Transverse colon (tissue), 4 donors: Measurements from ENCODE around the gene SNX32. TPM values are rescaled to one million over a fixed set of nuclear protein-coding genes. Genes with fewer than 3 reads are reported as not detected.

Source experiments
- DNase-seq: peaks from one replicate; pipeline ENCODE4 v3.0.0-alpha.2; 2019
- H3K27ac ChIP-seq, 4 donors: fragments of 200-600 bp; sonication (generic); 2 replicates each; pipeline ENCODE4 v1.5.1; 2016 to 2018; ENCODE audit warnings: inconsistent platforms in 4 of 4
- H3K27me3 ChIP-seq: fragments of 200-600 bp; sonication (generic); 2 replicates; pipeline ENCODE4 v1.5.1; 2017; ENCODE audit warnings: inconsistent platforms
- H3K36me3 ChIP-seq, 4 donors: fragments of 200-600 bp; sonication (generic); 2 replicates each; pipeline ENCODE4 v1.5.1; 2017 to 2019; ENCODE audit warnings: inconsistent platforms in 4 of 4
- H3K4me1 ChIP-seq, 4 donors: fragments of 200-600 bp; sonication (generic); 2 replicates each; pipeline ENCODE4 v1.5.1; 2017 to 2020; ENCODE audit warnings: inconsistent platforms in 4 of 4
- H3K4me3 ChIP-seq, 4 donors: fragments of 200-600 bp; sonication (generic); 1 replicate in 1 of 4; 2 replicates in 3 of 4; pipeline versions ENCODE4 v1.5.1 to v1.6.1; 2017 to 2019; ENCODE audit warnings: inconsistent platforms in 4 of 4
- H3K9me3 ChIP-seq, 2 donors: fragments of 200-600 bp; sonication (generic); 2 replicates each; pipeline ENCODE4 v1.5.1; 2017 to 2019; ENCODE audit warnings: inconsistent platforms in 2 of 2
- CTCF ChIP-seq, 5 experiments: fragments of 200-600 bp in 3 of 5; fragments of 450-650 bp in 2 of 5; sonication (generic) in 3 of 5; IDR thresholded peaks; 1 replicate in 2 of 5; 2 replicates in 3 of 5; pipeline ENCODE4 v1.5.1; 2016 to 2017; ENCODE audit warnings: antibody characterized with exemption in 5 of 5, inconsistent platforms in 3 of 5, mild to moderate bottlenecking in 2 of 5, moderate library complexity in 1 of 5
- EP300 ChIP-seq: sonication (generic); formaldehyde crosslinking; IDR thresholded peaks from one replicate; pipeline ENCODE4 v1.6.1; 2017; ENCODE audit warnings: antibody characterized with exemption, low read depth
- POLR2A ChIP-seq: fragments of 450-650 bp; IDR thresholded peaks from one replicate; pipeline ENCODE4 v1.6.1; 2016; ENCODE audit warnings: antibody characterized with exemption, mild to moderate bottlenecking, moderate library complexity
- POLR2AphosphoS5 ChIP-seq, 3 donors: sonication (generic); formaldehyde crosslinking; IDR thresholded peaks; one replicate each; pipeline ENCODE4 v1.6.1; 2016; ENCODE audit warnings: antibody characterized with exemption in 3 of 3
- WGBS, 2 donors: methylation state at CpG; one replicate each; pipeline ENCODE4 v1.1.5; 2018; ENCODE audit warnings: low coverage in 1 of 2; 5-methylcytosine and 5-hydroxymethylcytosine counted together
- in situ Hi-C, 4 donors: fragments of 200-750 bp; cut with MboI; loops; one replicate each; pipeline versions ENCODE4 v1.15.0 to v1.15.1; 2017; ENCODE audit warnings: low sequenced_read_pairs in 3 of 4, low pct_ligation_motif_present in 1 of 4, low pct_unique_long_range_greater_than_20kb in 1 of 4
- intact Hi-C: fragments of 100-400 bp; cut with DNase I; formaldehyde crosslinking; loops from one replicate; pipeline ENCODE4 v1.15.1; 2023; ENCODE audit warnings: low total_unique reads
- total RNA-seq, 4 donors: library from RNA; depleted of rRNA; stranded (reverse); fragments of >200 nt; gene quantifications; one replicate each; pipeline ENCODE4 v1.1.0, GENCODE V29; 2016

Gene SNX32
- total RNA-seq, 4 donors from 2014 or later = 0.60 to 10.0 (median 1.6) TPM; not detected in 1

- TF ChIP-seq CTCF (IDR thresholded peaks at IDR 0.05) = no peak
- no peak for TF ChIP-seq POLR2A
- no peak for TF ChIP-seq EP300
- no peak for TF ChIP-seq POLR2AphosphoS5 (IDR thresholded peaks at IDR 0.05)
- intact Hi-C loops (no loop called here), in situ Hi-C loops (loop anchor here in 3 of 4 donors (25.0 kb wide), 1 partner anchor 92 kb away; the partner anchor contains the start of genes KAT5 (in 3 of the 3) and RNASEH2C (in 3 of the 3))
- Histone ChIP-seq H3K36me3 (no peaks in the 10 kb centered on the region), H3K9me3 (no peaks in the 10 kb centered on the region), H3K27ac (no peak overlapping the region), H3K4me1 (no peaks in the 10 kb centered on the region), H3K4me3 (no peak overlapping the region), H3K27me3 (peaks cover 78% of the 10 kb centered on the region)
- DNase-seq = no peak
- 81 to 82% methylated on average over 3 to 21 of the region's 21 CpGs for WGBS, 2 donors
Observed at GRCh38 chr11:65803797-65804492, 29.8 kb upstream of the SNX32 start.

GRCh38 chr11:65806979-65807378 lies 26.8 kb upstream of the SNX32 start:
- Histone ChIP-seq H3K4me3 (no peak overlapping the region), H3K36me3 (no peaks in the 10 kb centered on the region), H3K4me1 (no peaks in the 10 kb centered on the region), H3K27ac (no peak overlapping the region), H3K27me3 (peaks cover 60% of the 10 kb centered on the region), H3K9me3 (no peaks in the 10 kb centered on the region)
- no peak for TF ChIP-seq POLR2AphosphoS5 (IDR thresholded peaks at IDR 0.05)
- no peak for TF ChIP-seq POLR2A
- no peak for TF ChIP-seq EP300
- TF ChIP-seq CTCF (IDR thresholded peaks at IDR 0.05) = no peak
- in situ Hi-C loops (loop anchor here in 3 of 4 donors (25.0 kb wide), 1 partner anchor 95 kb away; the partner anchor contains the start of genes KAT5 (in 3 of the 3) and RNASEH2C (in 3 of the 3)), intact Hi-C loops (no loop called here)
- DNase-seq = no peak
- WGBS, 2 donors = 31 to 61% methylated on average over 4 to 6 of the region's 6 CpGs

- in situ Hi-C loops = loop anchor here in 3 of 4 donors (25.0 kb wide), 1 partner anchor 97 kb away; the partner anchor contains the start of genes KAT5 (in 3 of the 3) and RNASEH2C (in 3 of the 3)
- Histone ChIP-seq H3K9me3 (no peaks in the 10 kb centered on the region), H3K27me3 (peaks cover 44% of the 10 kb centered on the region), H3K4me1 (no peaks in the 10 kb centered on the region), H3K27ac (no peak overlapping the region), H3K4me3 (no peak overlapping the region), H3K36me3 (no peaks in the 10 kb centered on the region)
- no peak for DNase-seq
- intact Hi-C loops = no loop called here
- WGBS, 2 donors = 68% methylated on average over 20 of the region's 20 CpGs; no CpG with 5 or more reads in 1 of the 2 donors
- TF ChIP-seq POLR2AphosphoS5 (IDR thresholded peaks at IDR 0.05) (no peak), CTCF (IDR thresholded peaks at IDR 0.05) (no peak), EP300 (no peak), POLR2A (no peak)
Observed at GRCh38 chr11:65808744-65809341, 24.9 kb upstream of the SNX32 start.

GRCh38 chr11:65809496-65809895 lies 24.3 kb upstream of the SNX32 start:
- no peak overlapping the region for H3K4me3 ChIP-seq
- in situ Hi-C loops (loop anchor here in 3 of 4 donors (25.0 kb wide), 1 partner anchor 97 kb away; the partner anchor contains the start of genes KAT5 (in 3 of the 3) and RNASEH2C (in 3 of the 3)), intact Hi-C loops (no loop called here)
- no peak for DNase-seq
- H3K4me1 ChIP-seq = no peaks in the 10 kb centered on the region
- peaks cover 38% of the 10 kb centered on the region for H3K27me3 ChIP-seq
- 76% methylated on average over 9 of the region's 9 CpGs; no CpG with 5 or more reads in 1 of the 2 donors for WGBS, 2 donors
- H3K9me3 ChIP-seq = no peaks in the 10 kb centered on the region
- H3K27ac ChIP-seq = no peak overlapping the region
- no peaks in the 10 kb centered on the region for H3K36me3 ChIP-seq
- TF ChIP-seq EP300 (no peak), POLR2A (no peak), POLR2AphosphoS5 (IDR thresholded peaks at IDR 0.05) (no peak)
